SK-N-SH treated with all-trans-retinoic acid at 6 μM for 48 hours (cell line): Measurements from ENCODE around the gene ARRB1.

Source experiments
- ARNTL ChIP-seq: fragments of 450-650 bp; formaldehyde crosslinking; IDR thresholded peaks from 2 replicates; pipeline ENCODE4 v1.5.0; 2020; ENCODE audit warnings: low read depth, mild to moderate bottlenecking, moderate library complexity, borderline replicate concordance
- ISL1 ChIP-seq: fragments of 250-450 bp; sonication (Bioruptor Pico); IDR thresholded peaks from 2 replicates; pipeline ENCODE4 v2.1.2; 2022; ENCODE audit warnings: mild to moderate bottlenecking, moderate library complexity
- RARB ChIP-seq: fragments of 250-450 bp; sonication (Bioruptor Pico); IDR thresholded peaks from 2 replicates; pipeline ENCODE4 v1.8.0; 2021; ENCODE audit warnings: mild to moderate bottlenecking, moderate library complexity
- SNAI2 ChIP-seq: fragments of 250-450 bp; sonication (Bioruptor Pico); IDR thresholded peaks from 2 replicates; pipeline ENCODE4 v1.5.0; 2020; ENCODE audit warnings: mild to moderate bottlenecking, moderate library complexity
- ZFP3 ChIP-seq: fragments of 250-450 bp; sonication (Bioruptor Pico); IDR thresholded peaks from 2 replicates; pipeline ENCODE4 v1.5.0; 2020; ENCODE audit warnings: mild to moderate bottlenecking, moderate library complexity
- ZFP30 ChIP-seq: fragments of 450-650 bp; formaldehyde crosslinking; IDR thresholded peaks from 2 replicates; pipeline ENCODE4 v1.5.0; 2022; ENCODE audit warnings: mild to moderate bottlenecking, moderate library complexity
- ZNF70 ChIP-seq: fragments of 450-650 bp; formaldehyde crosslinking; IDR thresholded peaks from 2 replicates; pipeline ENCODE4 v1.5.0; 2020; ENCODE audit warnings: mild to moderate bottlenecking, moderate library complexity
- TF ChIP-seq, protein P1 (sequence below): fragments of 250-450 bp; sonication (Bioruptor Pico); IDR thresholded peaks from 2 replicates; pipeline ENCODE4 v1.8.0; 2020; ENCODE audit warnings: mild to moderate bottlenecking, moderate library complexity, borderline replicate concordance

DNA sequence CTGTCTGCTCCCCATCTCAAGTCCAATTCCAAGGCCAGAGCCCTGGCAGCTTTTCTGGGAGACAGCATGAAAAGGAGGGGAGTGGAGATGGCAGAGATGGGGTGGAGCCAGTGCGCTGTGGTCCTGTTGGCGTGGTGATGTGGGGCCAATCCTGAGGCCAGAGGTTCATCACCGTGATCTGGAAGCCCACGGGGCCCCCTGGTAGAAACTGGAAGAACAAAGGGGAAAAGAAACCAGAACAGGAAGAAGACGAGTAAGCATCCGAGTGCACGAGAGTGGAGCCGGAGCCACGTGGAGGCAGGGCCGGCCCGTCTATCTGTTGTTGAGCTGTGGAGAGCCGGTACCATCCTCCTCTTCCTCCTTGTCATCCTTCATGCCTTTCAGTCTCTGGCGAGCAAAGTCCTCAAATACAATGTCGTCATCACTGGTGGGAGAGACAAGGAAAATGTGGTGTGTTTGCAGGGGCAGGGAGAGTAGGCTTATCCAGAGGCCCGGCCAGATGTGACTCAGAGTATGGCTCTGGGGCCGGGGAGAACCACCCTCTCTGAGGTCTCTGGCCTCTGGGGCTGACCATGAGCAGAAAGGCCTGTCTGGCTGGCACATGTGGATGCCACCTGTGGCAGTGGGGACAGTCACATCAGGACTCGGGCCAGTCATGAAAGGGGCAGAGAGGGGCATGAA lies 85.5 kb downstream of the ARRB1 start:
- TF ChIP-seq, protein P1, sequence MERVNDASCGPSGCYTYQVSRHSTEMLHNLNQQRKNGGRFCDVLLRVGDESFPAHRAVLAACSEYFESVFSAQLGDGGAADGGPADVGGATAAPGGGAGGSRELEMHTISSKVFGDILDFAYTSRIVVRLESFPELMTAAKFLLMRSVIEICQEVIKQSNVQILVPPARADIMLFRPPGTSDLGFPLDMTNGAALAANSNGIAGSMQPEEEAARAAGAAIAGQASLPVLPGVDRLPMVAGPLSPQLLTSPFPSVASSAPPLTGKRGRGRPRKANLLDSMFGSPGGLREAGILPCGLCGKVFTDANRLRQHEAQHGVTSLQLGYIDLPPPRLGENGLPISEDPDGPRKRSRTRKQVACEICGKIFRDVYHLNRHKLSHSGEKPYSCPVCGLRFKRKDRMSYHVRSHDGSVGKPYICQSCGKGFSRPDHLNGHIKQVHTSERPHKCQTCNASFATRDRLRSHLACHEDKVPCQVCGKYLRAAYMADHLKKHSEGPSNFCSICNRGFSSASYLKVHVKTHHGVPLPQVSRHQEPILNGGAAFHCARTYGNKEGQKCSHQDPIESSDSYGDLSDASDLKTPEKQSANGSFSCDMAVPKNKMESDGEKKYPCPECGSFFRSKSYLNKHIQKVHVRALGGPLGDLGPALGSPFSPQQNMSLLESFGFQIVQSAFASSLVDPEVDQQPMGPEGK (CRISPR knock-in tag): no peak
- no peak for TF ChIP-seq ZFP3 (CRISPR knock-in tag)
- TF ChIP-seq ISL1 (CRISPR knock-in tag): no peak
- no peak for TF ChIP-seq ARNTL
- no peak for TF ChIP-seq ZFP30
- no peak for TF ChIP-seq ZNF70
- no peak for TF ChIP-seq SNAI2 (CRISPR knock-in tag)
- no peak for TF ChIP-seq RARB (CRISPR knock-in tag)
